Measurements from ENCODE around the gene TMED6.

The TMED6 gene

GRCh38 chr16:69311533-69312387 lies 39.8 kb downstream of the TMED6 start:
- 0 out of 2 replicates have a peak, but pooled peaks have one; percentile 6 for TF ChIP-seq CTCF (IDR thresholded peaks at IDR 0.05; ENCODE audit: borderline replicate concordance, insufficient read depth, low read depth, low read length)
- peak overlapping the region; percentile 57 for H3K4me3 ChIP-seq (ENCODE audit: low read depth, low read length)

GRCh38 chr16:69310653-69311532 lies 40.7 kb downstream of the TMED6 start, which contains the start of gene VPS4A:
VPS4A (plus strand) TSS chr16:69311350; CDS start chr16:69311512, 162 bp downstream.
- H3K4me3 ChIP-seq (ENCODE audit: low read depth, low read length) = peak within 1 kb of the TSS; percentile 57
- TF ChIP-seq CTCF (IDR thresholded peaks at IDR 0.05; ENCODE audit: borderline replicate concordance, insufficient read depth, low read depth, low read length) = peak; percentile 98

GRCh38 chr16:69309316-69309715 lies 42.3 kb downstream of the TMED6 start:
- TF ChIP-seq CTCF (IDR thresholded peaks at IDR 0.05; ENCODE audit: borderline replicate concordance, insufficient read depth, low read depth, low read length) = no peak
- H3K4me3 ChIP-seq (ENCODE audit: low read depth, low read length) = no peak overlapping the region

GRCh38 chr16:69307856-69308255 lies 43.7 kb downstream of the TMED6 start:
- no peak for TF ChIP-seq CTCF (IDR thresholded peaks at IDR 0.05; ENCODE audit: borderline replicate concordance, insufficient read depth, low read depth, low read length)
- H3K4me3 ChIP-seq (ENCODE audit: low read depth, low read length) = no peak overlapping the region

- no peak for TF ChIP-seq CTCF (IDR thresholded peaks at IDR 0.05; ENCODE audit: borderline replicate concordance, insufficient read depth, low read depth, low read length)
- no peak overlapping the region for H3K4me3 ChIP-seq (ENCODE audit: low read depth, low read length)
Observed at GRCh38 chr16:69307091-69307490, 44.5 kb downstream of the TMED6 start.

- no peak overlapping the region for H3K4me3 ChIP-seq (ENCODE audit: low read depth, low read length)
- no peak for TF ChIP-seq CTCF (IDR thresholded peaks at IDR 0.05; ENCODE audit: borderline replicate concordance, insufficient read depth, low read depth, low read length)
Observed at GRCh38 chr16:69306031-69306430, 45.6 kb downstream of the TMED6 start.
